GM18858 (cell line): ENCODE measurements around the gene ATP6V0B.
A peak's percentile ranks its signal among the peaks of the same experiment; 100 is the strongest.

Source experiments
- ATAC-seq: cut with Tn5 transposase; IDR thresholded peaks from one replicate; pipeline ENCODE4 v1.9.1; 2021; ENCODE audit not compliant: unreplicated experiment

ATP6V0B gene

GRCh38 chr1:43945674-43946235 is 29.0 kb upstream of the ATP6V0B start:
- no peak for ATAC-seq

- peak; percentile 85 for ATAC-seq
Observed at GRCh38 chr1:43946236-43947060, 28.3 kb upstream of the ATP6V0B start, which contains the start of gene IPO13. TSS of gene IPO13 (plus strand) at chr1:43946950. CDS start at chr1:43947601, 651 bp downstream.

- ATAC-seq = peak; percentile 20
Observed at GRCh38 chr1:43947061-43947873, 27.5 kb upstream of the ATP6V0B start.

GRCh38 chr1:43947874-43948437 is 26.8 kb upstream of the ATP6V0B start:
- ATAC-seq = no peak

- ATAC-seq = no peak
Observed at GRCh38 chr1:43949678-43950077, 25.1 kb upstream of the ATP6V0B start.

- no peak for ATAC-seq
Observed at GRCh38 chr1:43951021-43951985, 23.5 kb upstream of the ATP6V0B start.

- ATAC-seq = no peak
Observed at GRCh38 chr1:43952731-43953346, 21.9 kb upstream of the ATP6V0B start.

- ATAC-seq = no peak
Observed at GRCh38 chr1:43953361-43953760, 21.4 kb upstream of the ATP6V0B start.

GRCh38 chr1:43954036-43954435 is 20.7 kb upstream of the ATP6V0B start:
- ATAC-seq = no peak

- no peak for ATAC-seq
Observed at GRCh38 chr1:43956234-43956633, 18.5 kb upstream of the ATP6V0B start.

GRCh38 chr1:43957407-43958040 is 17.2 kb upstream of the ATP6V0B start:
- ATAC-seq = no peak

- ATAC-seq = no peak
Observed at GRCh38 chr1:43958351-43959255, 16.2 kb upstream of the ATP6V0B start.

- ATAC-seq = no peak
Observed at GRCh38 chr1:43960798-43961197, 14.0 kb upstream of the ATP6V0B start.

GRCh38 chr1:43961692-43962091 is 13.1 kb upstream of the ATP6V0B start:
- no peak for ATAC-seq

- ATAC-seq = no peak
Observed at GRCh38 chr1:43962324-43962723, 12.4 kb upstream of the ATP6V0B start.

- no peak for ATAC-seq
Observed at GRCh38 chr1:43963006-43963405, 11.8 kb upstream of the ATP6V0B start.

GRCh38 chr1:43963890-43964289 is 10.9 kb upstream of the ATP6V0B start:
- no peak for ATAC-seq

- no peak for ATAC-seq
Observed at GRCh38 chr1:43965316-43965715, 9.4 kb upstream of the ATP6V0B start.
